ENCODE data around the gene CXCL1.

CXCL1 gene

DNA sequence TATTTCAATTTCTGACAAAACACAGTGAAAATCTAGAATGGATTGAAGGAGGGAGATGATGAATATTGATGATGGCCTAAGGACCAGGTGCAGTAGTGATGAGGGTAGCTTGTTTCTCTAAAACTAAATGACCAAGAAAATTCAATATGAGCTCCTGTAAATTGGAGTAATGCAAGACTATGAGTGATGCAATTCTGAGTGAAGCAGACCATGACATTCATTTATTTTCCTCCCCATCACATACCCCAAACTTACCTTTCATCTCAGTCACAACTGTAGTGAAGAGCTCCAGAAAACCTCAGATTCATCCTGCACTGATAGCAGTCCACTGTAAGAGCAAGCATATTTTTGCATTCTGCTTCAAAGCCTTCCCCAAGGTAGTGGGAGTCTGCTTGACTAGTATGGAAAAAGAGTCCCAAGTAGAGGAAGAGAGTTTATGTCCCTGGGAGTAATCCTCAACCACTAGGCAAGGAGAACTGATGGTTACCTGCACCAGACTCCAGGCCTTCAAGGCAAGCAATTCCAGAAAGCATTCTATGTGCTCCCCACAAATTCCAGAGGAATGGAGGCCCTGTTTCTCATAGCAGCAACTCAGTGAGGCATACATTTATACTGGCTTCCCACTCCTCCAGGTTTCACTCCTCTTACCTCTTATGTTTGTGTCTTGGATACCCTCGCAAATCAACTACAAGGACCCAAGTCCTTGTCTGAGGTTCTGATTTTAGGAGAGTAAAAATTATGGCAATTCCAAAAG is 47.2 kb downstream of the CXCL1 start:
- DNase-seq (ENCODE audit: low read depth in 3 of 3): no peak

DNA sequence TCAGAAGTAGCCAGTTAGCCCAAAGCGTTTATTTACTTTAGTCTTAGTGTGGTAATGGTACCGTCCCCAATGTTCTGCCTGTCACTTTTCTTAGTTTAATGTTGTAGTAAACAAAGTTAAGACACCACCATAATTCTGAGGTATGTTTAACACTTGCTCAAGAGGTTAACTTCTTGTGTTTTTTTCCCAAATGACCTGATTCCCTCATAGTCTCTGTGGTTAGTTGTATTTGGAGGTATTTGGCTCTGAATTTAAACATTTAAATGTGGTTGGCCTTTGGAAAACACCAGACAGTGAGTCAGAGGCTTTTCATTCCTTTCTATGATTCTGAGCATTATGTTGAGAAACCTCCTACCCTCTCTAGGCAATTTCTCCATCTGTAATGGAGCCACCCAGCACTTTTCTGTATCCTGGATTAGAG is 47.9 kb downstream of the CXCL1 start:
- no peak for DNase-seq (ENCODE audit: low read depth in 3 of 3)

DNA sequence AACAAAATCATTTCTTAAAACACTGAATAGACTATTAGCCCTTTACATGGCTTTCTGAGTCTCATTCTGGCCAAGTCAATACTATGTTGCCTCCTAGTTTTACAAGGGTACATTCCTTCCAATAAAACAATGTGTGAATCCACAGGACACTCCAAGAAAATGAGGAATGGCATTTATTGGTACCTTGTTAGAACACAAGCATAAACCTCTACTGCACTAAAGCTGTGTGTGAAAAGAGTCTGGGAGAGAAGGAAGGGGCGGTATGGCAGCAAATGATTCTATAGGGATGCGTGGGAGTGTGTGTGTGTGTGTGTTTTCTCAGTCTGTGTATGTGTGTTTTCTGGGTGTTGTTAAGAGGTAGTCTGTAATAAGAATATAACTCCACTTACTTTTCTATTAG is 48.9 kb downstream of the CXCL1 start:
- DNase-seq (ENCODE audit: low read depth in 3 of 3): no peak

DNA sequence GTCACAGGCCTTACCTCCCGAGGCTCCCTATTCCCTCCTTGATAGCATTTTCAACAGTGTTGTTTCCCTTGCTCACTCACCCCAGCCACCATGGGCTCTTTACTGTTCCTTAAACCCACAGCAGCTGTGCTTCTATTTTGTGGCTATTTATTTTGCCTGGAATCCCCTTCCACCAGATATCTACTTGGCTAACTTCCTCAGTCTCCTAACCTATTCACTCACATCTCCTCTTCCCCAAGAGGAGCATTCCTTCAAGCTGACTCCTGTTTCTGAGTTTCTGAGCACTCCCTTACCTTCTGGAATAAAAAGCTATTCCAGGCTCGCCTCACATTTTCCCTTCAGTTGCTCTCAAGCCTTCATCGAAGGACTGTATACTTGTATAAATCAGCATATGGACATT is 50.5 kb downstream of the CXCL1 start:
- no peak for DNase-seq (ENCODE audit: low read depth in 3 of 3)
